ENCODE results near the gene OR52A5.
"Not testable (repeated sequence)": the region's sequence is repeated elsewhere in the genome, so short reads cannot be mapped to it uniquely, and the experiment has no call there.

OR52A5 gene

DNA sequence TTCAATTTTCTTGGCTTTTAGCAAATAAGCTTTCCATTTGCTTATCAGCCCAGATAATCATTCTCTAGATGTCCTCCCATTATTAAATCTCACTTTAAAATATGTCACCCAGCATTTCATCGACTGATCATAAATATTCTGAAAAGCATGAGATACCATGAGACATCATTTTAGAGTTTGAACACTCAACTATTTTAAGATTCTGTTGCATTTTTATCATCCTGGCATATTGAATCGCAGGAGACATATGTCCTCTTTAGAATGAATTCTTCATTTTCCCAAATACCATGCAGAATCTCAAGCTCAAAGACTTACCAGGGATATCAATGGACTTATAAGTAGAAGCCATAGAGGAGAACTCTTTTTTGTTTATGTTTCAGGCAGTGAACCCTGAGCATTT lies at the start of gene OR52A5:
Gene OR52A5 (minus strand): TSS at position 361 of the 400 bp plus-strand sequence. CDS start 5,714 bp downstream, outside the sequence.
- no peak for DNase-seq (ENCODE audit: low read depth)

DNA sequence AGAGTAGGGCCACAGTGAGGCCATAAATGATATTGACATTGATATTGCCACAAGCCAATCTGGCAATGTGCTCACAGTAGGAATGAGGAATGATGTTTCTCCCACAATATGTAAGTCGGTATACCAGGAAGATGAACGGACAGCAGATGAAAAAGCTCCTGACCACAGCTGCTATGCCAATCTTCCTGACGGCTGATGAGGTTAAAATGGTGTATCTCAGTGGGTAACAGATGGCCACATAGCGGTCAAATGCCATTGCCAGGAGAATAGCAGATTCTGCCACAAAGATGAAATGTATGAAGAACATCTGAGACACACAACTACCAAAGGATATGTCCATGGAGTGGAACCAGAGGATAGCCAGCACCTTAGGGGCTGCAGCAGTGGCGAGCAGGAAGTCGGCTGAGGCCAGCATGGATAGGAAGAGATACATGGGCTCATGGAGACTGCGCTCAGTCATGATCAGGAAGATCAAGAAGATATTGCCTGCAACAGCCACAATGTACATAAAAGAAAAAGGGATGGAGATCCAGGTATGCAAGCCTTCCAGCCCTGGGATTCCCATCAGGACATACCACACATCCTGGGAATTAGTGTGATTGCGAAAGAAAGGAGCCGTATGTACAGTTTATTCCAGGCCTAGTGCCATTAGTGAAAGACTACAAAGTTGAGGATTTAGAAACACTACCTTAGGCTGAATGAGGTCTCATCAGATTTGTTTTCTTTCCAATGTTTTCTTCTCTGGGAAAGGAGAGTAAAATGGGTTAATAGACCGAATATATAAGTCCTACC lies 40.1 kb upstream of the OR52A5 start:
- DNase-seq (ENCODE audit: low read depth) = no peak

DNA sequence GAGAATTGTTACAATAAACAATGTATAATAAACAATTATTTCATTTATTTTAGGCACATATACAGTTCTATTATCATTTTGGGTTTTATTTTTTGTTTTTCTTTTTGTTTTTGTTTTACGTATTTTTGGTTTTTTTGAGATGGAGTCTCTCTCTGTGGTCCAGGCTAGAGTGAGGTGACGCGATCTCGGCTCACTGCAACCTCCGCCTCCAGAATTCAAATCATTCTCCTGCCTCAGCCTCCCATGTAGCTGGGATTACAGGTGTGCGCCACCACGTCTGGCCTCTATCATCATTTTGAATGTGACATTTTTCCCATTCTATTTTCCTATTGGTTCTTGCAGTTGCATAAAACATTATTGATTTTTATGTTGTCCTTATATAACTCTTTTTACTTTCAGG lies 36.8 kb upstream of the OR52A5 start:
- no peak for DNase-seq (ENCODE audit: low read depth)

DNA sequence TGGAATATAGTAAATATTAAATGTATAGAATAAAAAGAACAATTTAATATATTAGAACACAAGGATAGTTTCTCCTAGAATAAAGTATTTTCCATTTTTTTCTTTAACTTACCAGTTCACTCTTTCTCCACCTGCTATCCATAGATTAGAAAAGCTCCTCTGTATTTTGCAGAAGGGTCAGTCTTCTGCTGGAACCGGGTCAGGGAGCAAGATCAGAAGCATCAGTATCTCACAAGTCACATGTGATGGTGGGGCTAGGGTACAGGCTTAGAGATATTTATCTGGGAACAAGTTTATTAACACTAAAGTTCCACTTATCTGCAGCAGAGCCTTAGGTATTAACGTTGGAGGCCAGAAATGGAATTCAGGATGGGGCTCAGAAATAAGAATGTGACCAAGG lies 33.7 kb upstream of the OR52A5 start:
- DNase-seq (ENCODE audit: low read depth) = no peak

DNA sequence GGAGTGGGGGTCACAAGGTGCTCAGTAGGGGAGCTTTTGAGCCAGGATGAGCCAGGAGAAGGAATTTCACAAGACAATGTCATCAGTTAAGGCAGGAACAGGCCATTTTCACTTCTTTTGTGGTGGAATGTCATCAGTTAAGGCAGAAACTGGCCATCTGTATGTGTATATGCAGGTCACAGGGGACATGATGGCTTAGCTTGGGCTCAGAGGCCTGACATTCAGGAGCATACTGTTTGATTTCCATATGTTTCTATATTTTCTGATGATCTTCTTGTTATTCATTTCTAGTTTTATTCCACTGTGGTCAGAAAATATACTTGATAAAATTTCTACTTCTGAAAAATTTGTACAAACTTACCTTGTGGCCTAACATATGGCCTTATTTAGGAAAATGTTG lies 27.7 kb upstream of the OR52A5 start:
- DNase-seq (ENCODE audit: low read depth) = not testable (repeated sequence)

DNA sequence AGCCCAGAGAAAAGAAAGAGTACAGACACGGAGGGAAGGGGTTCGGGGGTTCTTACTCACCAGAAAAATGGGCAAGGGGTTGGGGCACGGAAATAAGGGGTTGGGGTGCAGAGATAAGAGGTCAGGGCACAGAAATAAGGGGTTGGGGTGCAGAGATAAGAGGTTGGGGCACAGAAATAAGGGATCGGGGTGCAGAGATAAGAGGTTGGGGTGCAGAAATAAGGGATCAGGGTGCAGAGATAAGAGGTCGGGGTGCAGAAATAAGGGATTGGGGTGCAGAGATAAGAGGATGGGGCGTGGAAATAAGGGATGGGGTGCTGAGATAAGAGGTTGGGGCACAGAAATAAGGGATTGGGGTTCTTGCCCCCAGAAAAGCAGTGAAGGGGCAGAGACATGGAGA lies 26.7 kb upstream of the OR52A5 start:
- DNase-seq (ENCODE audit: low read depth) = not testable (repeated sequence)

DNA sequence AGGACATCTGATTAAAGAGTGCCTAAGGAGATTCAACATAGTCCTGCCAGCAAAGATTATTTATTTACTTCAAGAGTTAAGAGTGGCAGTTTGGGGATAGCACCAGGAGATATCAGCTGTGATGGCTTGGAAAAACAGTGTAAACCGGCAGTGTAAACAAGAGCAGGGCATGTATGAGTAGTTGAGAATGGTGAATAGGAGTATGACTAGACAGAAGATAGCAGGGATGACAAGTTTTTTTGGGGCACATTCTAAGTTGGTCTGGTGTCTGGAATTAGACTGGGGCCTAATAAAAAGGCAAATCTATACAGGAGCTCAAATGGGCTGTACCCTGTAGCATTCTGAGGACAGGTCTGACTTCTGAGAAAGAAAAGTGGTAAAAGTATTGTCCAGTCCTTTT lies 22.9 kb upstream of the OR52A5 start:
- DNase-seq (ENCODE audit: low read depth) = not testable (repeated sequence)

DNA sequence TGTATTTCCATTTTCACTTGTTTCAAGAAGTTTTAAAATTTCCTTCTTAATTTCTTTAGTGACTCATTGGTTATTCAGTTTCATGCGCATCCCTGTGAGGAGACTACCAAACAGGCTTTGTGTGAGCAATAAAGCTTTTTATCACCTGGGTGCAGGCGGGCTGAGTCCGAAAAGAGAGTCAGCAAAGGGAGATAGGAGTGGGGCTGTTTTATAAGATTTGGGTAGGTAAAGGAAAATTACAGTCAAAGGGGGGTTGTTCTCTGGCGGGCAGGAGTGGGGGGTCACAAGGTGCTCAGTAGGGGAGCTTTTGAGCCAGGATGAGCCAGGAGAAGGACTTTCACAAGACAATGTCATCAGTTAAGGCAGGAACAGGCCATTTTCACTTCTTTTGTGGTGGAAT lies 22.1 kb upstream of the OR52A5 start:
- not testable (repeated sequence) for DNase-seq (ENCODE audit: low read depth)

DNA sequence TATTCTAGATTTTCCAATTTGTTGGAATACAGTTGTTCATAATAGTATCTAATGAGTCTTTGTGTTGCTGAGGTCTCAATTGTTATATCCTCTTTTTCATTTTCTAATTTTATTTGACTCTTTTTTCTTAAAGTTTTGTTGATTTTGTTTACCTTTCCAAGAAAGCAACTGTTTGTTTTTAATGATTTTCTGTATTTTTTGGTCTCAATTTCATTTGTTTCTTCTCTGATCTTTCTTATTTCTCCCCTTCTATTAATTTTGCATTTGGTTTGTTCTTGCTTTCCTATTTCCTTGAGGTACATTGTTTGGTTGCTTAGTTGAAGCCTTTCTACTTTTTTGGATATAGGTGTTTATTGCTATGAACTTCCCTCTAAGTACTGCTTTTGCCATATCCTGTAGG lies 21.6 kb upstream of the OR52A5 start:
- no peak for DNase-seq (ENCODE audit: low read depth)

DNA sequence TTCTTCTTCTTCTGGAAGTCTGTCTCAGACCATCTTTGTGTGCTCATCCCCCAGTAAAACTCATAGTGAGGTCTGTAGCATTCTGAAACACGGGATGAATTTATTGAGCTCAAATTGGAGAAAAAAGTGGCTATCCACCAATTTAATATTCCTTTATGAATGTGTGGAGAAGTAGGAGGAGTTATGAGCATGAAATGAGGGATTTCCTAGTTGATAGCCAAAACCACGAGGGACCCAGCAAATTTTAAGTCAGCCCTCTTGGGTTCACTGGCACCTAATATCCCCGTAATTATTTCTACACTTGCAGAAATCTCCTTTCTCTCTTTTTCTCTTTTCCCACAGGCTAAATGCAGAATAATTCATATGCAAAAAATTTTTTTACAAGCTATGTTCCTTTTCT lies 16.5 kb upstream of the OR52A5 start, which contains the start of gene OR52A1:
Gene OR52A1 (minus strand): TSS at position 101 of the 400 bp plus-strand sequence. CDS start 2,388 bp downstream, outside the sequence.
- DNase-seq (ENCODE audit: low read depth) = no peak

DNA sequence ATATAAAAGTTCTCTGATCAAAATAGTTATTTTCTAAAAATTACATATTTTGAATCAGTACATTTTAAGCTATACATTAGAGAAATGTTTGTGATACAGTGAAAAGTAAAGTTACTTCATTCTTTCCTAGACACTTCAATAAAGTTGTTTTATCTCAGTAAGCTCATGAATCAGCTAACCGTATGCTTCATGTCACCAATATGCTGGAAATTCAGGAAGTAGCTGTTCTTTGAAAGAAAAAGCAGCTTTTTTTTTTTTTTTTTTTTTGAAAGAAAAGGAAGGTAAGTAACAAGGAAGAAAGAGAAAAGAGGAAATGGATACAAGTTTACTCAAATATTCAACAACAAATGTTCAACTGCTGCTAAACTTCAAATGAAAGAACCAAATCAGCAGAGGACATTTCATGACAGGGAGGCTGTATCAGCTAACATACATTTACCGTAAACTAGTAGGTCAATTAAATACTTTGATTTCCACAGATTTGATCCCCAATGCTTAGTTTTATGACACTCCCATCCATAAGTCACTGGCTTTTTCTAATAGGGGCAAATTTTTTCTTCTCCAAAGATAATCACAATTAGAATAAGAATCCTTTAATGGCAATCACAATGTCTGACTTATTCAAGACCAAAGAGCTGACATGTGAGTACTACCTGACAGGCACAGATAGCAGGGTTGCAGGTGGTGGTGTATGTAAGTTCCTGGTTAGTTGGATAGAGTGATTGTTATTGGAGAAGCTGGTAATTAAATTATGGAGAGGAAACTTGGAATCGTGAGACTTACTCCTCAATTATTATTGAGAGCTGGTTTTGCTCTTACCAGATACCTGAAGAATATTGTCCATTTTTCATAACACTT lies 15.6 kb upstream of the OR52A5 start:
- no peak for DNase-seq (ENCODE audit: low read depth)

DNA sequence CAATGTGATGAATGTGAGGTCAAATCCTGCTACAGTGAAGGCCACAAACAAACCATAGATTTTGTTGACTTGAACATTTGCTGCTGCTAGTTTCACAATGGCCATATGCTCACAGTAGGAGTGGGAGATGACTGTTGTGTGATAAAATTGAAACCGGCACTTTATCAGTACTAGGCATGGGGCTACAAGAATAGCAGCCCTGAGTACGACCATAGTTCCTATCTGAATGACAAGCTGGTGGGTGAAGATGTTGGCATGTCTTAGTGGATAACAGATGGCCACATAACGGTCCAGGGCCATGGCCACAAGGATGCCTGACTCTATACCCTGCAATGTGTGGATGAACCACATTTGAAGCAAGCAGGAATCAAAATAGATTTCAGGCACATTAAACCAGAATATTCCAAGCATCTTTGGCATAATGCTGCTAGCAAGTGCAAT lies 13.6 kb upstream of the OR52A5 start:
- no peak for DNase-seq (ENCODE audit: low read depth)

DNA sequence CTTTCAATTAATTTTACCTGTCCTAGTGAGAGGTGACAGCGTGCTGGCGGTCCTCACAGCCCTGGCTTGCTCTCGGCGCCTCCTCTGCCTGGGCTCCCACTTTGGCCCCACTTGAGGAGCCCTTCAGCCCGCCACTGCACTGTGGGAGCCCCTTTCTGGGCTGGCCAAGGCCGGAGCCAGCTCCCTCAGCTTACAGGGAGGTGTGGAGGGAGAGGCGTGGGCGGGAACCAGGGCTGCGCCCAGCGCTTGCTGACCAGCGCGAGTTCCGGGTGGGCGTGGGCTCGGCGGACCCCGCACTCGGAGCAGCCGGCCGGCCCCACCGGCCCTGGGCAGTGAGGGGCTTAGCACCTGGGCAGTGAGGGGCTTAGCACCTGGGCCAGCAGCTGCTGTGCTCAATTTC lies 6.0 kb upstream of the OR52A5 start:
- DNase-seq (ENCODE audit: low read depth) = not testable (repeated sequence)

DNA sequence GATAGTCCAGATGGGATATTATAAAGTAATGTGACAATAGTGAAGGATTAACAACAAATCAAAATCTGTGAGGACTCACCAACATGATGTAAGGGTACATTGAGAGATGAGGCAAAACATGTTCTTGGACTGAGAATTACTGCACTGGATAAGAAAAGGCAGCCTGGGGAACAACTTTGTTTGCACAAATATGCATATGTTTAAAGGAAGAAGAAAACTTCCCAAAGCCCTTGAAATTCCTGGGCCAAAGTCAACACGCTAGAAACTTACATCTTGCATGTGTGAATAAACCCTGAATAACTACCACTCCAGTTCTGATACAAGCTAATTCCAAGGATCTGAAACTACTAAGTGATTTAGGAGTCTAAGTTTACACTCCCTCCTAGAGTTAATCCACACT lies 1.1 kb downstream of the OR52A5 start:
- no peak for DNase-seq (ENCODE audit: low read depth)

DNA sequence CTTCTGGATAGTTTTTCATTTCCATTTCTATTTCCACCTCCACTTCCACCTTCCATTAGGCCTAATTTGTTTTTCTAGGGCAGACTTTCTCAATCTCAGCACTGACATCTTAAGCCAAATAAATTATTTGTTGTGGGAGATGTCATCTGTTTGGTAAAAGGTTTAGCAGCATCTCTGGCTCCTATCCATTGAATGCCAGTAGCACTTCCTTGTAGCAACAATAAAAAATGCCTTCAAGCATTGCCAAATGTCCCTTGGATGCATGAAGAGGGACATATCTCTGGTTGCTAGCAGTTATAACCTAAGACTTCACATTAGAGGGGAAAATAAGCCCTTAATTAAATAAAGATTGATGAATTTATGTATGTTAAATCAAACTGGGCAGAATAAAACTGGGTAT lies 1.9 kb downstream of the OR52A5 start:
- DNase-seq (ENCODE audit: low read depth) = no peak

DNA sequence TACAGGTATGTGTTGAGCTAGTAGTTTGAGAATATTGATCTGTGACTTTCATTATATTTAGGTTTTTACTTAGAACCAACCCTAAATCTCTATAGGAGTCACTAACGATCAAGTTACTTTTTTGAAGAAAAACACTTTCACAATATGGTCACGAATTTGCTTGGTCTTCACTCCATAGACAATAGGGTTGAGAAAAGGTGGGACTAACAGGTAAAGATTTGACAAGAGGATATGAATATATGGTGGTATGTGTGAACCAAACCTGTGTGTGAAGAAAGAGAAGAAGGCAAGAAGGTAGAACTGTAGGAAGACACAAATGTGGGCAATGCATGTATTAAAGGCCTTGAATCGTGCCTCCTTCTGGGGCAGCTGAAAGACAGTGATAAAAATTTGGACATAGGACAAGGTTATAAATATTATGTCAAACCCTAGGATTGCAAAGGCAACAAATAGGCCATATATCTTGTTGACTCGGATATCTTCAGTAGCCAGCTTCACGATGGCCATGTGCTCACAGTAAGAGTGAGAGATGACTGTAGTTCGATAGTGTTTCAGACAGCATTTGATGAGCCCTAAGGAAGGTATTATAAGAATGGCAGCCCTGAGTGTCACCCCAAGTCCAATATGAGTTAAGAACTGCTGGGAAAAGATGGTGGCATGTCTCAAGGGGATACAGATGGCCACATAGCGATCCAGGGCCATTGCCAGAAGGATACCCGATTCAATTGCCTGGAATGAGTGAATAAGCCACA lies 6.4 kb downstream of the OR52A5 start:
- no peak for DNase-seq (ENCODE audit: low read depth)

DNA sequence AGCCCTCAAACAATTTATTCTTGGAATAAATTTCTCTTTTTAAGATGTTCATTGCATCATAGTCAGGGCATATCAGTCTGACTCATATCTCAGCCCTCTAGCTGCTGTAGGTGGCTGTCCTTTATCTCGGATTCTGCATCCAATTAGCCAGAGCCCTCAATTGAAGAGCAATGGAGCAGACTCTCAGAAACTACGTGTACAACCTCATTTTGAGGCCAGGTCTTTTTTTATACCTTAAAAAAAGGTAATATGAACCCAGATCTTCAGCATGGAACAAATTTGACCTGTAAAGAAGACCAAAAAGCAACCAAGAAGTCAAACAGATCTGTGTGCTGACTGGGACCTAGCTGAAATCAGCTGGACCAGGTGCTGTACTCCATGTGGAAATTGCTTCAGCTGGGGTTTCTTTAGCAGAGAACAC lies 8.7 kb downstream of the OR52A5 start:
- DNase-seq (ENCODE audit: low read depth) = peak; percentile 11

DNA sequence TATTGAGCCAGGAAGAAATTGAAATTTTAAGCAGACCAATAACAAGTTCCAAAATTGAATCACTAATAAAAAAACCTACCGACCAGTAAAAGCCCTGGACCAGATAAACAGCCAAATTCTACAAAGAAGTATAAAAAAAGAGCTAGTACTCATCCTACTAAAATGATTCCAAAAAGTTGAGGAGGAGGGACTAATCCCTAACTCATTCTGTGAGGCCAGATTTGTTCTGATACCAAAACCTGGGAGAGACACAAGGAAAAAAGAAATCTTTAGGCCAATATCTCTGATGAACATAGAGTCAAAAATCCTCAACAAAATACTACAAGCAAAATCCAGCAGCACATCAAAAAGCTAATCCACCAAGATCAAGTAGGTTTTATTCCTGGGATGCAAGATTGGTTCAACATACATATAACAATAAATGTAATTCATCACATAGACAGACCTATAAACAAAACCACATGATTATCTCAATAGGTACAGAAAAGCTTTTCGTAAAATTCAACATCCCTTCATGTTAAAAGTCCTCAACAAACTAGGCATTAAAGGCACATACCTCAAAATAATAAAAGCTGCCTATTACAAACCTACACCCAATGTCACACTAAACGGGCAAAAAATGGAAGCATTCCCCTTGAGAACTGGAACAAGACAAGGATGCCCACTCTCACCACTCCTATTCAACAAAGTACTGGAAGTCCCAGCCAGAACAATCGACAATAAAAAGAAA lies 13.1 kb downstream of the OR52A5 start:
- no peak for DNase-seq (ENCODE audit: low read depth)

DNA sequence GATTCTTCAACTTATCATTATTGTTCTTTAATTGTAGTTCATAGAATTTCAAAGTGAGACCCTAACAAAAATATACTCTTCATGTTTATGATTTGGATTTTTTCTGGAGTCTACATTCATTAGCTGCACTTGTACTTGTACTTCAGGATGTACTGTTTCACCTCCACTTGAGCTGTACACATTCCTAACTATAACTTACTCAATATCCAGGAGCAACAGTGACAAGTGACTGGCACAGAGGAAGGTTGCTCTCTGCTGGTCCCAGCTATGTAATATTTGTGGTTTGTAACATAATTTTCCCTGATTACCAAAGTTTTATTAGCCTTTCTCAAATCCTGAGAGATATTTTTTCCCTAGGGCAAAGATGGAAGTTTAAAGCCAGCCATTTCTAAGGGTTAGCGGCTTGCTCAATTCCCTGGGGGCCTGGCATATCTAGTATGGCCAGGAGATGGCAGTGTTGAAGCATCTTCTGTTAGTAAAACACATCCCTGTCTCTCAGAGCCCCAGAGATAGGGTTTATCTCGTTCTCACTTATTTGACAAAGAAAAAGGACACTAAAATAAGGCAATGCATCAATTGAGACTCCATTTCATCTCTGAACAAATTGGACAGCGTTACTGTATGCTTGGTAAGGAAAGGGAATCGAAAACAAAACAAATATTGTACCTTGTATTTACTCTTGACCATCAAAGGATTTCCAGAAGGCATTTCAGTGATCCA lies 14.2 kb downstream of the OR52A5 start:
- DNase-seq (ENCODE audit: low read depth) = peak; percentile 30

DNA sequence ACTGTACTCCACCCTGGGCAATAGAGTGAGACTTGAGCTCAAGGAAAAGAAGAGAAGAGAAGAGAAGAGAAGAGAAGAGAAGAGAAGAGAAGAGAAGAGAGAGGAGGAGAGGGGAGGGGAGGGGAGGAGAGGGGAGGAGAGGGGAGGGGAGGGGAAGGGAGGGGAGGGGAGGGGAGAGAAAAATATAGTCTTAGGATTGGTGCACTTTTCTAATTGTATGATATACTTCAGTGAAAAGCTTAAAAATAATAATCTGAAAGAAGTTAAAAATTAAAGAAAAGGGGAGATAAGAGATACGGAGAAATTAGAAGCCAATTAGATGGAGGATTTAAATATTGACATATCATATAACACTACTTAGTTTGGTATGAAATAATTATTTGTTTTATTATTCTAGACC lies 19.3 kb downstream of the OR52A5 start:
- no peak for DNase-seq (ENCODE audit: low read depth)

DNA sequence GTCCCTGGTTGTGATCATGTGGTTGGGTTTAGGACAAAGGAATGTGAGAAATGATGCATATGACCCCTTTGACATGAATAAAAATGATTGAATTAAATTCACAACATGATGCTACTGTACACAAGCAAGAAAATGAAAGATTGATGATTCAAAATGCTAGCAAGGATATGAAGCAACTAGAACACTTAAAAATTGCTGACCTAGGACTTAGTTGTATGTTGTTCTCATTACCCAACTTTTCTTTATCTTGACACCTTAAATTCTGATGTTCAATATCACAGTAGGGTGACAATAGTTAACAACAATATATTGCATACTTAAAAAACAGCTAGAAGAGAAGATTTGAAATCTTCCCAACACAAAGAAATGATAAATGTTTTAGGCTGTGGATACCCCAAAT lies 20.6 kb downstream of the OR52A5 start:
- DNase-seq (ENCODE audit: low read depth) = no peak
